SHP77 (cell line): Measurements from ENCODE around the gene ROBO4.

Experiments
- DNase-seq, 2 experiments: peaks; one replicate each; lab custom pipeline; 2025; lab: John Stamatoyannopoulos, UW

The ROBO4 gene

DNA sequence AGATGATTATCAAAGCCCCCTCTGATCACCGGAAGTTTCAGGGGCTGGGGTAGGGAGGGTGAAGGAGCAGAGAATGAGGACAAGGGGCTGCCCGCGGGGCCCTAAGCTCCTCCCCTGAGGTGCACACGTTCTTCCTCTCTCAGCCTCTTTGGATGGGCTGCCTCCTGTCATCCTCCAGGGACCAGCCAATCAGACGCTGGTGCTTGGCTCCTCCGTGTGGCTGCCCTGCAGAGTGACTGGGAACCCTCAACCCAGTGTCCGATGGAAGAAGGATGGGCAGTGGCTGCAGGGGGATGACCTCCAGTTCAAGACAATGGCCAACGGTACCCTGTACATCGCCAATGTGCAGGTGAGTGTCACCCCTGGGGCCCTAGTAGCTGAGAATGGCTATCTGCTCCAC is 24.9 kb downstream of the ROBO4 start:
- DNase-seq, result no peak

DNA sequence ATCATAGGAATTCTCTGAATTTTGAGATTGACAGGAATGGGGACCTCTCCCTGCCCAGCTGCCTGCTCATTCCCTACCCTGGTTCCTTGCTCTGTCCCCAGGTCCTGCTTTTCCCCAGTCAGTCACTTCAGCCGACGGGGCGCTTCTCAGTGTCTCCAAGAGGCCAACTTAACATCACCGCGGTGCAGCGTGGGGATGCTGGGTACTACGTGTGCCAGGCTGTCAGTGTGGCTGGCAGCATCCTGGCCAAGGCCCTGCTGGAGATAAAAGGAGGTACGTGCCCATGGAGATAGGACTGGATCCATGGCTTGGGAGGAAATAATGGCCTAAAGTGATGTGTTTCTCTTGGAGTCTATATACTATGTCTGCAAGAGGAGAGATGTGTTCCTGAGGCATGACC is 25.4 kb downstream of the ROBO4 start:
- DNase-seq, result no peak

DNA sequence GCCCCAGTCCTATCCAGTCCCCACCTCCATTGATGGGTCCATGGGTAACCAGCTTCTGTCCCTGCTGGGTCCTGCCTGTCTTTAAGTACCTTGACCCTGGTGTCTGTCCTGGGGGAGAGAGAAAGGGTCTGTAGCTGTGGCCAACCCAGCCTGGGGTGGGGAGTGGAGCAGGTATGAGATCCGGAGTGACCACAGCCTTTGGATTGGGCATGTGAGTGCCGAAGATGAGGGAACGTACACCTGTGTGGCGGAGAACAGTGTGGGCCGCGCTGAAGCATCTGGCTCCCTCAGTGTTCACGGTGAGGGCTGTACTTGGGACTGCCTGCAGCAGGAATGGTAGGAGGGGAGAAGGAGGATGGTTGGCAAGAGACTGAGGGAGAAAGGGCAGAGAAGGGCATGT is 27.2 kb downstream of the ROBO4 start:
- no peak for DNase-seq

- DNase-seq, result no peak
These were observed 27.7 kb downstream of the ROBO4 start for GRCh38 chr11:124869856-124870387.

GRCh38 chr11:124869331-124869730 is 28.3 kb downstream of the ROBO4 start:
- no peak for DNase-seq

- DNase-seq, result no peak
These were observed 29.1 kb downstream of the ROBO4 start for GRCh38 chr11:124868331-124869274.

- DNase-seq, result peak in 1 of 2 experiments; percentile 42
These were observed 30.0 kb downstream of the ROBO4 start for GRCh38 chr11:124867700-124868099.

GRCh38 chr11:124865902-124866851 is 31.5 kb downstream of the ROBO4 start:
- no peak for DNase-seq

DNA sequence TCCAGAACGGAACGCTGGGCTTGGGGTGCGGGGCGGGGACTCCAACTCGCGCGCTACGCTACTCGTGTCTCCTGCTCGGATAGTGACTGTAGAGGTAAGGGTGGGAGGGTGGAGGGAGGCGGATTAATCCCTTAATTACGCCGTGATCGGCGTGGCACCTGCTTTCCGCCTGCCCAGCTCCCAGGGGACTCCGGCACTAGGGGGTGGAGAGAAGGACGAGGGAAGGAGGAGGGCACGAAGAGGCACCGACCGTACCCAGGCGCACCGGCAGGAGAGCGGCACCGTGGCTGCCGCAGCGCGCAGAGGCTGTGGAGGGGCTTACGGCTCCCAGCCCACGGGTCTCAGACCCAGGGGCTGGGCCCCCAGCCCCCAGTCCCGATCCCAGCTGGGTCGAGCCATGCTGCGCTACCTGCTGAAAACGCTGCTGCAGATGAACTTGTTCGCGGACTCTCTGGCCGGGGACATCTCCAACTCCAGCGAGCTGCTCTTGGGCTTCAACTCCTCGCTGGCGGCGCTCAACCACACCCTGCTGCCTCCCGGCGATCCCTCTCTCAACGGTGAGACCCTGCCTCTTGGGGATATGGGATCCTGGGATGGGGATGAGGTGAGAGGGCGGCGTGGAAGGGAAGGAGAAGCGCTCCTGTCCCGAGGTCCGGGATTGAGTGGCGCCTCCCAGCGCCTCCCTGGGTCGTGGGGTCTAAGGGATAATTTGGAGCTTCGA is 32.3 kb downstream of the ROBO4 start, which contains the start of gene ROBO3:
TSS of gene ROBO3 (plus strand) at position 252 of the 721 bp plus-strand sequence. CDS start at position 398, 146 bp downstream.
- DNase-seq, result no peak

DNA sequence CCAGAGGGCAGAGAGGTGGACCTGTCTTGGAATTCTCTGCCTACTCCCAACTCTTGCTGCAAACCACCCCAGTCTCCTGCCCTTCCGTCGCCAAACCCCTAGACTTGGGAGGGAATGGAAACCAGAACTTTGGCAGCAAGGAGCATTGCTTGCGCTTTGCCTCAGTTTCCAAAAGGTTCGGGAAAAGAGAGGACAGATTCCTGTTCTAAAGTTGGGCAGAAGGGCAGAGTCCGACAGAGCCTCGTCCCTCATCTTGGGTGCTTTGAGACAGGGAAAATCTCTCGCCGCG is 32.8 kb downstream of the ROBO4 start:
- no peak for DNase-seq

DNA sequence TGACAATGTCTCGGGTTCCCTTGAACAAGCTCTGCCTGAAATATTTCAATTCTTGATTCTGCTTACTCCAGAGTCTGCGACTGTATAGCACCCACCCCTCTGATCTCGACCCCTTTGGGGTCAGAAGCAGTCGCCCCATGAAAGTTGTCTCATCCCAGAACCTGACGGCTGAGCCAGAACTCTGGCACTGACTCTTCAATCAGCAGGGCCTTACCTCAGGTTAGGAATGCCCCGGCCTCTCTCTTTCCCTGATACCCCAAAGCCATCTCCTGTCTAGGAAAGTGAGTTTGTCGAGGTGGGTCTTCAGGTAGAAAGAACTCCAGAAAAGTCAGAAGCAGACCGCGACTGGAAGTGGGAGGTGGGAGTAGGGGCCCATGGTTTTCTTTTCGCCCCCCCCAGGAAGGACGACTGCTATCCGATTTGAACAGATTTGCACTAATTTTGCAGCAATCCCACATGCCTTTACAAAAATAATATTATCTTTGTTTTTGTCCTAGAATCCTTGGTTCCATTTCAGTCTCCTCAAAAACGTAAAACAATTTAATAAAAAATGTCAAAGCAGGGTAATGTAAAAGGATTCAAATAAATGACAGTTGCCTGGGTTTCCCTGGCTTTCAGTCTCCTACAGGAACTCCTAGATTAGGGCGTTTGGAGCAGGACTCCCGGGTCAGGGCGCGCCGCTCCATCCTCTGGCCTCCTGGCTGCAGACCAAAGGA is 33.3 kb downstream of the ROBO4 start:
- DNase-seq, result no peak

DNA sequence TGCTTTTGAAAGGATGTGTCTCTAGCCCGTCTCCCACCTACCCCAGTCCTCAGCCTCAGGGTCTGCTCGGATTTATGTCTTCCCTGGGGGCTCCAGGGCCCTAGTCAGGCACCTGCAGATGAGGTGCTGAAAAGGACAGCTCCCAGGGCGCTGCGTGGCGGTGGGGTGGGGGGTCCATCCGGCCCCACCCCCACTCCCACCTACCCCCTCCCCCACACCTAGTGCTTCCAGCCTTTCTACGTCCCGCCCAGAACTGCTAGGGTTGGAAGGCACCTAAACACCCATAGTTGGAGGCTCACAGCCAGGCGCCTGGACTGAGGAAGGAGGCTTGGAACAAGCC is 33.9 kb downstream of the ROBO4 start:
- DNase-seq, result no peak

DNA sequence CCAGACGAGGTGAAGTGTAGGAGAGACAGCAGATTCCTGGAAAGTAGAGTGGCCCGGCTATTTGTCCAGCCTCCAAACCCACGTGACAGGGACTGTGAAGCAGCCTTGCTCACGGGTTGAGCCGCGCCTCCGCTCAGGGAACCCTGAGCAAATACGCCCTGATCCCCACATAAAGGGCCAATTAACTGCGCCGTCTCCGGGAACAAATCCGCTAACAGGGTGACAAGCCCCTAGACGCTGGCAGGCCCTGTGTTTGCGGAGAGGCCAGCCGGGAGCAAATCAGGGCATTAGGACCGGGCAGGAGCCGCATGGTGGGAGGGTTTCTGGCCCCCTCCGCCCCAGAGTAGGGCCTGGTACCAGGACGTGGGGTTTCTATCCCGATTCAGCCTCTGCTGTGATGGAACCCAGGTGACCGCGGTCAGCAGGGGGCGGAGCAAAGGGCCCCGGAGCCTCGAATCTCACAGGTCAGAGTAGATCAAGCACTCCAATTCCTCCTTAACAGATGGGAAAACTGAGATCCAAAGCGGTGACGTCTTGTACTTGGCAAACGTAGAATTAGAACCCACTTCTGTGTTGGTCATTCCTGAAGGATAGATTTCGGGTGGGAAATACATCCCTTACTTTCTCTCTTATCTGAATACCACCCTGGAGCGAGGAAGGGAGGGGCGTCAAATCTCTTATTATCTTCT is 34.4 kb downstream of the ROBO4 start:
- DNase-seq, result peak in 1 of 2 experiments; percentile 27

DNA sequence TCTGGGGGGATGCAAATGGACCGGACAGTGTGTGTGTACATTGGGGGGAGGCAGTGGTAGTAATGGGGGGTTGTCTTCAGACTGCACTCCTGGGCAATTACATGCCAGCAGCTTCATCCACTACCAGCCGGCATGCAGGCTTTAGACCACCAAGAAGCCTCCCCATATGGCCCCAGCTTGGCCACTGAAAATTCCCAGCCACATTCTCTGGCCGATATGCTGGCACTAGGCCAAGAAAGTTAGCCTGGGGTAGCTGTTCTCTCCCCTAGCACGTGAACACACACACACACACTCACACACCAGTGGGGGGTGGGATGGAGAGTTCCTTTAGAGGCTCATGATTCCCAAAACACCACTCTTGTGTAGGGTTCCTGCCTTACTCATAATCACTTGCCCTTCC is 36.0 kb downstream of the ROBO4 start:
- DNase-seq, result no peak

- no peak for DNase-seq
These were observed 38.5 kb downstream of the ROBO4 start for GRCh38 chr11:124859171-124859570.

GRCh38 chr11:124846070-124846673 is 51.5 kb downstream of the ROBO4 start:
- no peak for DNase-seq

GRCh38 chr11:124844664-124845079 is 53.0 kb downstream of the ROBO4 start:
- DNase-seq, result no peak

DNA sequence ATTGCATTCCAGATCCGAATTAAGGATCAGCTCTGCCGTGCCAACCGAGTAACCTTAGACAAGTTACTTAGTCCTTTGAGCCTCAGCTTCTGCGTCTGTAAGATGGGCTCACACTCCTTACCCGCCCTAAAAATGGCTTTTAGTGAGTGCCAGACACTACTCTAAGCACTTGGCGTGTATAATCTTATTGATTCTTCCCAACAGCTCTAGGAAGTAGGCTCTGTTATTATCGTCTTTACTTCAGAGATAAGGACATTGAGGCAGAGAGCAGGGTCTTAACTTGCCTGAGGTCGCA is 54.1 kb downstream of the ROBO4 start:
- DNase-seq, result no peak

GRCh38 chr11:124842305-124842704 is 55.4 kb downstream of the ROBO4 start:
- DNase-seq, result no peak

DNA sequence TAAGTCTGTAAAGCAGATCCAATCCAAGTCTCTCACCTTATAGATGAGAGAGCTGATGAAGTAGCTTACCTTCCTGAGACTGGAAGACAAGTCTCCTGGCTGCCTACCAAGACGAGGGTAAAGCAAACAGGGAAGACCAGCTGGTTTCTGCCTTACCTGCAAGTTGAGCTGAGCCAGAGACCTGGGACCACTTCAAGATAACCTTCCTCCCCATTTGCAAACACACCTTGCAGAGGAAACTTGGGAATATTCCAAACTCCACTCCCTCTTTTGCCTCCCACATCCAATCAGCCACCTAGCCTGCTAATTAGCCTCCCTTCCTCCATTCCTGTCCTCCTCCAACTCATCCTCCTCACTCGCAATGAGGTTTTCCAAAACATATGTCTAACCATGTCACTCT is 55.8 kb downstream of the ROBO4 start:
- DNase-seq, result no peak

- no peak for DNase-seq
These were observed 56.5 kb downstream of the ROBO4 start for GRCh38 chr11:124841201-124841600.
